Esophagus muscularis mucosa (tissue), 4 donors: ENCODE results near the gene ANGPTL4.

Experiments used
- EP300 ChIP-seq: sonication (generic); formaldehyde crosslinking; IDR thresholded peaks from one replicate; pipeline ENCODE4 v1.6.1; 2017; ENCODE audit warnings: antibody characterized with exemption
- POLR2A ChIP-seq: fragments of 450-650 bp; IDR thresholded peaks from one replicate; pipeline ENCODE4 v1.6.1; 2017; ENCODE audit warnings: antibody characterized with exemption, moderate library complexity, mild to moderate bottlenecking, low read depth
- POLR2AphosphoS5 ChIP-seq, 2 donors: sonication (generic); formaldehyde crosslinking; IDR thresholded peaks; one replicate each; pipeline ENCODE4 v1.6.1; 2017; ENCODE audit warnings: antibody characterized with exemption in 2 of 2
- TF ChIP-seq, protein P1 (sequence below), 3 experiments: fragments of 200-600 bp in 2 of 3; fragments of 450-650 bp in 1 of 3; sonication (generic) in 2 of 3; IDR thresholded peaks; one replicate each; pipeline ENCODE4 v1.5.1; 2017 to 2019; ENCODE audit warnings: antibody characterized with exemption in 3 of 3, mild to moderate bottlenecking in 2 of 3, moderate library complexity in 1 of 3

DNA sequence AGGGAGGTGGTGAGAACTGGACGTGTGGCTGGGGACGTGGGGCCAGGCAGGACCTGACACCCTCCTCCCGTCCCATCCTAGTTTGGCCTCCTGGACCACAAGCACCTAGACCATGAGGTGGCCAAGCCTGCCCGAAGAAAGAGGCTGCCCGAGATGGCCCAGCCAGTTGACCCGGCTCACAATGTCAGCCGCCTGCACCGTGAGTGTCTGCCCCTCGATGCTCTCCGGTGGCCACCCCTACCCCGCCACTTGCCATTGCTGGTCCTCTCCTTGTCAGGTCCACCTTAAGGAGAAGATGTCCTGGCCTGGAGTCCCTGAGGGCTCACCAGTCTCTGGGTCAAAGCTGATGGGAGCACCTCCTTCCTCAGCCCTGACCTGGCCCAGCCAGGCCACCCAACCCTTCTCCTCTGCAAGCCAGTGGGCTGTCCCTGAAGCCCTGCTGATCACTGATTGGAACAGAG is 2.2 kb downstream of the ANGPTL4 start:
- TF ChIP-seq, protein P1, sequence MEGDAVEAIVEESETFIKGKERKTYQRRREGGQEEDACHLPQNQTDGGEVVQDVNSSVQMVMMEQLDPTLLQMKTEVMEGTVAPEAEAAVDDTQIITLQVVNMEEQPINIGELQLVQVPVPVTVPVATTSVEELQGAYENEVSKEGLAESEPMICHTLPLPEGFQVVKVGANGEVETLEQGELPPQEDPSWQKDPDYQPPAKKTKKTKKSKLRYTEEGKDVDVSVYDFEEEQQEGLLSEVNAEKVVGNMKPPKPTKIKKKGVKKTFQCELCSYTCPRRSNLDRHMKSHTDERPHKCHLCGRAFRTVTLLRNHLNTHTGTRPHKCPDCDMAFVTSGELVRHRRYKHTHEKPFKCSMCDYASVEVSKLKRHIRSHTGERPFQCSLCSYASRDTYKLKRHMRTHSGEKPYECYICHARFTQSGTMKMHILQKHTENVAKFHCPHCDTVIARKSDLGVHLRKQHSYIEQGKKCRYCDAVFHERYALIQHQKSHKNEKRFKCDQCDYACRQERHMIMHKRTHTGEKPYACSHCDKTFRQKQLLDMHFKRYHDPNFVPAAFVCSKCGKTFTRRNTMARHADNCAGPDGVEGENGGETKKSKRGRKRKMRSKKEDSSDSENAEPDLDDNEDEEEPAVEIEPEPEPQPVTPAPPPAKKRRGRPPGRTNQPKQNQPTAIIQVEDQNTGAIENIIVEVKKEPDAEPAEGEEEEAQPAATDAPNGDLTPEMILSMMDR (IDR thresholded peaks at IDR 0.05): no peak
- TF ChIP-seq POLR2A (no peak), POLR2AphosphoS5 (IDR thresholded peaks at IDR 0.05) (no peak), EP300 (no peak)
